GM18498 (cell line): Measurements from ENCODE around the gene TRIM27.
"Not testable (repeated sequence)": the region's sequence is repeated elsewhere in the genome, so short reads cannot be mapped to it uniquely, and the experiment has no call there.

Experiments
- ATAC-seq: cut with Tn5 transposase; IDR thresholded peaks from one replicate; pipeline ENCODE4 v1.9.1; 2021; ENCODE audit warnings: mild to moderate bottlenecking, moderate library complexity; ENCODE audit not compliant: unreplicated experiment

Gene TRIM27

GRCh38 chr6:28865401-28866204, 58.2 kb downstream of the TRIM27 start:
- no peak for ATAC-seq

DNA sequence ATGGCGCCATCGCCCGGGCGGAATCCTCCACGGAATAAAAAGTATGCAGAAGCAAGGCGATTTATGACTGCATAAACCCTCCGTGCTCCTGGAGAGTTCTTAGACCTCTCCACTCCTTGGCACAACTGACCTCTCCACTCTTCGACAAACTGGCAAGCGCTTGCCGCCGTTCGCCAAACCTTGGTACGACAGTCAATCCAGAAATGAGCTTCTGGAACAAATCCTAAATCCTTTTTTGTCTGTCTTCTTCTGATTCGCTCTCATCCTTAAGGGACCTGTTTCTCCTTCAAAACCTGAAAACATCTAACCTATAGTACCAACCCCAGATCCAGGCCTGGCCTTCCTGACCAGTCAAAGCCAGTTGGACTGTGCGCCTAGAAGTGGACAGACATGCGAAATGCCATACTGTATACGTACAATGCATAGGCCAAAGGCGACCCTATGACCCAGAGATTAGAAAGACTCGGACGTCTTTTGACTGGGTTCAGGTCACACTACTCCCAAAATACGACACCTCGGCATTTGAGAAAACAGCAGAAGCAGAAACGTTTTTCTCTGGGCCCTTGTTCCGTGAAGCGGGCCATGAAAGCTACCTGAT, 59.4 kb downstream of the TRIM27 start:
- ATAC-seq: no peak

DNA sequence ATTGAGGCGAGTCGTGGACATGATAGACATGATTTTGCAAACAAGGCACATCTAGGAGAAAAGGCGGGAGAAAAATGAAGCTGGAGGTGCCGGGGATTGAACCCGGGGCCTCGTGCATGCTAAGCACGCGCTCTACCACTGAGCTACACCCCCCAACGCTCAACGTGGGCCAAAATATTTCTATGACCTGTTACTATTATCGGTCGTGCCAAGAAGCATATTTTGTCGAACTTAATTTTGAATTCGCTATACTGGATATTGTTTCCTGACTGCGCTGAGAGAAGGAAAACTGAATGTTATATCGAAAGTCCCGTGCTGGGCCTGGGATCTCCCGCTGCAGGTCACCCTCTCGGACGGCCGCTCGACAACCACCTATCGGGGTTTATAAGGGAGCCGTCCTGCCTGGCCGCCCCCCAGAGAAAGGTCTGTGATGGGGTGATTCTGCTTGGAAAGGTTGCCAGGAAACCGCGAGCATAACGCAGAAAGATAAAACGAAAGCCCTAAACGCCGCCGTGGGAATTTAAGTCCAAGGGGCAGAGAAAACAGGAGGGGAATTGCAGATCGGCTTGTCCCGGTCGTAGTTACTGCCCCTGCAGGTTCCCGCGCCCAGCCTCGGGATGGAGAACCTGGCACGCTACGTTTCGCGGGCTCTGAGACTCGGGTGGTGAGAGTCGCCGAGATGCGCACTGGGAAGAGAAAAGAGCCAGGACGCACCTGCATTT, 60.0 kb downstream of the TRIM27 start:
- ATAC-seq: peak; percentile 41

DNA sequence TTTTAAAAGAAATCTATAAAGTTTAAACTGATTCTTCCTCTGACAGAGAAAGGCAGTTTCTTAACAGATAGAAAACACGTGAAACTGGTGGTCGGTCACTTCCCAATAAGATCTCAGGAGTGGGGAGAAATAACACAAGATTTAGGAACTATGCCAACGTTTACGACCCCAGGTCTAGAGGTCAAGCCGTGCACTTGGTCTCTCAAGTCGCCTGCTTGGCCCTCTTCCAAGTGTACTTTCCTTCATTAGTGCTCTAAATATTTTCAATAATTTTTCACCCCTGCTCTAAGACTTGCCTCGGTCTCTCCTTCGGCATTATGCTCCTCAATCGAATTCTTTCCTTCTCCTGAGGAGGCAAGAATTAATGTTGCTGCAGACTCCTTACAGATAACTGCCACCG, 61.7 kb downstream of the TRIM27 start:
- no peak for ATAC-seq

- ATAC-seq: no peak
Measured at GRCh38 chr6:28861339-28861738, 62.4 kb downstream of the TRIM27 start.

- ATAC-seq: no peak
Measured at GRCh38 chr6:28860581-28860980, 63.2 kb downstream of the TRIM27 start.

GRCh38 chr6:28858963-28859362, 64.8 kb downstream of the TRIM27 start:
- ATAC-seq: no peak

DNA sequence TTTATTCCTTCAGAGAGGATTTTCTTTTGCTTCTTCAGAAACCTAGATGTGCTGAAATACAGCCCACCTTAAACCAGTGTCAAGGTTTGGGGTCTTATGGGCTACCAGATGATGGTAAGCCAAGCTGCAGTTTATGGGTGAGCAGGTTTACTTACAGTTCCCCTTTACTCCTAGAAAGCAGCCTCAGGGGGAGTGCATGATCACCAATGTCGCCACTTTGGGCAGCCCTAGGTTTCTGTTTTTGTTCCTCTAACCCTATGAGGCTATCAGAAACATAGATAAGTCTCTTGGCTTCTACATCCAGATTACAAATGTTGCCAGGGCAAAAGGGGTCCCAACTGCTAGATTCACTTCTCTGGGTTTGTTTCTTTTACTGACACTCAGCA, 67.2 kb downstream of the TRIM27 start:
- no peak for ATAC-seq

DNA sequence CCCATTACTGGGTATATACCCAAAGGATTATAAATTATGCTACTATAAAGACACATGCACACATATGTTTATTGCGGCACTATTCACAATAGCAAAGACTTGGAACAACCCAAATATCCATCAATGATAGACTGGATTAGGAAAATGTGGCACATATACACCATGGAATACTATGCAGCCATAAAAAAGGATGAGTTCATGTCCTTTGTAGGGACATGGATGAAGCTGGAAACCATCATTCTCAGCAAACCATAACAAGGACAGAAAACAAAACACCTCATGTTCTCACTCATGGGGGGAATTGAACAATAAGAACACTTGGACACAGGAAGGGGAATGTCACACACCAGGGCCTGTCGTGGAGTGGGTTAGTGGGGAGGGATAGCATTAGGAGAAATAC, 69.4 kb downstream of the TRIM27 start:
- not testable (repeated sequence) for ATAC-seq
